HG02870 (cell line): ENCODE data around the gene MATR3.
"Not testable (repeated sequence)": the region's sequence is repeated elsewhere in the genome, so short reads cannot be mapped to it uniquely, and the experiment has no call there.

Experiments
- ATAC-seq: cut with Tn5 transposase; IDR thresholded peaks from one replicate; pipeline ENCODE4 v1.9.1; 2021; ENCODE audit warnings: mild to moderate bottlenecking, moderate library complexity; ENCODE audit not compliant: unreplicated experiment

Gene MATR3

GRCh38 chr5:139293507-139294373, at the start of gene MATR3:
Gene MATR3 (plus strand): TSS chr5:139293740. CDS start chr5:139307416, 13,676 bp downstream.
- peak; percentile 72 for ATAC-seq

GRCh38 chr5:139245637-139246339, 47.8 kb upstream of the MATR3 start:
- no peak for ATAC-seq

- no peak for ATAC-seq
Measured at GRCh38 chr5:139246394-139246793, 47.1 kb upstream of the MATR3 start.

GRCh38 chr5:139248826-139249453, 44.6 kb upstream of the MATR3 start:
- no peak for ATAC-seq

- no peak for ATAC-seq
Measured at GRCh38 chr5:139251281-139251687, 42.3 kb upstream of the MATR3 start.

- ATAC-seq, result no peak
Measured at GRCh38 chr5:139251695-139252288, 41.7 kb upstream of the MATR3 start.

- no peak for ATAC-seq
Measured at GRCh38 chr5:139253115-139253514, 40.4 kb upstream of the MATR3 start.

GRCh38 chr5:139256820-139257219, 36.7 kb upstream of the MATR3 start:
- ATAC-seq, result no peak

- ATAC-seq, result no peak
Measured at GRCh38 chr5:139262059-139262741, 31.3 kb upstream of the MATR3 start.

GRCh38 chr5:139262742-139263445, 30.6 kb upstream of the MATR3 start:
- peak; percentile 47 for ATAC-seq

- no peak for ATAC-seq
Measured at GRCh38 chr5:139263536-139263935, 30.0 kb upstream of the MATR3 start.

GRCh38 chr5:139263946-139264345, 29.6 kb upstream of the MATR3 start:
- no peak for ATAC-seq

- no peak for ATAC-seq
Measured at GRCh38 chr5:139265001-139265400, 28.5 kb upstream of the MATR3 start.

- no peak for ATAC-seq
Measured at GRCh38 chr5:139266236-139266635, 27.3 kb upstream of the MATR3 start.

- no peak for ATAC-seq
Measured at GRCh38 chr5:139267481-139267880, 26.1 kb upstream of the MATR3 start.

GRCh38 chr5:139268364-139269202, 25.0 kb upstream of the MATR3 start:
- ATAC-seq, result no peak

GRCh38 chr5:139270718-139271117, 22.8 kb upstream of the MATR3 start:
- not testable (repeated sequence) for ATAC-seq

GRCh38 chr5:139271201-139272027, 22.1 kb upstream of the MATR3 start:
- ATAC-seq, result no peak
